MM.1S (cell line): ENCODE measurements around the gene PIGBOS1.

Source experiments
- DNase-seq: peaks from one replicate; pipeline ENCODE4 v3.0.0-alpha.2; 2015
- H2AFZ ChIP-seq: fragments of 300-600 bp; sonication (generic); 2 replicates; pipeline ENCODE4 v1.6.0; 2016; ENCODE audit warnings: antibody characterized with exemption, low read length
- H3F3A ChIP-seq: fragments of 300-600 bp; sonication (generic); 2 replicates; pipeline ENCODE4 v1.6.1; 2016; ENCODE audit warnings: mild to moderate bottlenecking, antibody characterized with exemption, low read length, moderate library complexity, mixed read lengths; ENCODE audit not compliant: insufficient read depth
- H3K27ac ChIP-seq: fragments of 300-600 bp; sonication (generic); 2 replicates; pipeline ENCODE4 v1.5.1; 2016; ENCODE audit warnings: mild to moderate bottlenecking, low read length
- H3K27me3 ChIP-seq: fragments of 300-600 bp; sonication (generic); replicated peaks from 2 replicates; pipeline ENCODE4 v1.6.0; 2016; ENCODE audit warnings: low read length; ENCODE audit not compliant: insufficient read depth
- H3K36me3 ChIP-seq: fragments of 300-600 bp; sonication (generic); replicated peaks from 2 replicates; pipeline ENCODE4 v1.6.1; 2016; ENCODE audit warnings: mild to moderate bottlenecking, low read length, mixed read lengths; ENCODE audit not compliant: insufficient read depth
- H3K4me1 ChIP-seq: fragments of 300-600 bp; sonication (generic); 2 replicates; pipeline ENCODE4 v1.6.1; 2016; ENCODE audit warnings: low read length, mixed read lengths
- H3K4me2 ChIP-seq: fragments of 300-600 bp; sonication (generic); 2 replicates; pipeline ENCODE4 v1.6.0; 2016; ENCODE audit warnings: low read depth, low read length
- H3K4me3 ChIP-seq: fragments of 300-600 bp; sonication (generic); 2 replicates; pipeline ENCODE4 v1.5.1; 2016; ENCODE audit warnings: low read length, mixed read lengths
- H3K79me2 ChIP-seq: fragments of 300-600 bp; sonication (generic); 2 replicates; pipeline ENCODE4 v1.6.1; 2016; ENCODE audit warnings: mixed run types, low read length, mixed read lengths
- H3K9ac ChIP-seq: fragments of 300-600 bp; sonication (generic); 2 replicates; pipeline ENCODE4 v1.6.1; 2016; ENCODE audit warnings: low read length, mixed read lengths
- H3K9me2 ChIP-seq: fragments of 300-600 bp; sonication (generic); replicated peaks from 2 replicates; pipeline ENCODE4 v1.6.1; 2016; ENCODE audit warnings: mild to moderate bottlenecking, low read length, mixed read lengths; ENCODE audit not compliant: insufficient read depth
- H3K9me3 ChIP-seq: fragments of 300-600 bp; sonication (generic); replicated peaks from 2 replicates; pipeline ENCODE4 v1.6.1; 2016; ENCODE audit warnings: mild to moderate bottlenecking, low read length, mixed read lengths; ENCODE audit not compliant: insufficient read depth
- H4K20me1 ChIP-seq: fragments of 300-600 bp; sonication (generic); 2 replicates; pipeline ENCODE4 v1.6.1; 2016; ENCODE audit warnings: mild to moderate bottlenecking, low read length, moderate library complexity, mixed read lengths; ENCODE audit not compliant: insufficient read depth
- EZH2 ChIP-seq: fragments of 300-600 bp; sonication (generic); optimal IDR thresholded peaks from 2 replicates; pipeline ENCODE3; 2017; ENCODE audit warnings: low read depth, mild to moderate bottlenecking, antibody characterized with exemption, low read length, mixed read lengths
- EZH2phosphoT487 ChIP-seq: fragments of 300-600 bp; sonication (generic); IDR thresholded peaks from 2 replicates; pipeline ENCODE4 v1.6.1; 2018; ENCODE audit warnings: antibody characterized with exemption, low read length
- TF ChIP-seq, protein P1 (sequence below): fragments of 300-600 bp; sonication (generic); IDR thresholded peaks from 2 replicates; pipeline ENCODE4 v1.5.1; 2016; ENCODE audit warnings: antibody characterized with exemption, low read length, mixed read lengths

The PIGBOS1 gene, protein sequence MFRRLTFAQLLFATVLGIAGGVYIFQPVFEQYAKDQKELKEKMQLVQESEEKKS

DNA sequence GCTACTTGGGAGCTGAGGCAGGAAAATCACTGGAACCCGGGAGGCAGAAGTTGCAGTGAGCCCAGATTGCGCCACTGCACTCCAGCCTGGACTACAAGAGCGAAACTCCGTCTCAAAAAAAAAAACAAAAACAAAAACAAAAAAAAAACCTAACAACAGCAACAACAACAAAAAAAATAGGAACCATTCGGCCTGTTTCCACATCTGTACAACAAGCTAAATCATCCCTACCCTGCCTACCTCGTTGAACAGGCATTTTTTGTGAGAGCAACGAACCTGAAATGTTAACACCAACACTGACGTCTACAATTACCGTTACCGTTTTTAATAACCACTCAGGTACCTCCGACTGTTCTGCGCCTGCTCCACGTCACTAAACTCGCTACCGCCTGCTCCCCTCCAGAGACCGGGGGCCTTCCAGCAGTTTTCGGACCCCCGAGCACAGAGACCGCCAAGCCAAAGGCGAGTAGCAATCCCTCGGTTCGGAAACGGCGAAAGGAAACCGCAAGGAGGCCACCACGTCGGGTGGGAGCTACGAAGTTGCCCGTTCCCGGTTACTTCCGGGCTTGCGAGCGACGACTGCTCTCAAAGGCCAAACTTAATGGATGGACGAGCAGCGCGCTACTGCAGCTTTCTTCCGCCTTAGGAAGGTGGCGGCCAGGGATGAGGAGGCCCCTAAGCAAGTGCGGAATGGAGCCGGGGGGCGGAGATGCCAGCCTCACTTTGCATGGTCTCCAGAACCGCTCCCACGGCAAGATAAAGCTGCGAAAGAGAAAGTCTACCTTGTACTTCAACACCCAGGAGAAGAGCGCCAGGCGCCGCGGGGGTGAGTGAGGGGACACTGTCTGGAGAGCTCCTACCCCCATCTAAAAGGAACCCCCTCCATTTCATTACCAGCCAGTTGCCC, at the start of gene PIGBOS1, which contains the start of gene PIGB:
TSS of gene PIGBOS1 (minus strand) at position 536 of the 907 bp plus-strand sequence. CDS start 1,331 bp downstream, outside the sequence.
TSS of gene PIGB (plus strand) at position 635 of the 907 bp plus-strand sequence. CDS start at position 664, 29 bp downstream.
- peak; percentile 90 for DNase-seq
- Histone ChIP-seq H3K27ac (peak within 1 kb of the TSS; percentile 78), H3K4me2 (peak within 1 kb of the TSS; percentile 80), H3K79me2 (peaks cover 43% of the 10 kb centered on the region), H4K20me1 (no peaks in the 10 kb centered on the region), H3K9ac (peak within 1 kb of the TSS; percentile 83), H2AFZ (peak within 1 kb of the TSS; percentile 55), H3K9me3 (no peaks in the 10 kb centered on the region), H3K36me3 (no peaks in the 10 kb centered on the region), H3F3A (peaks cover 16% of the 10 kb centered on the region; the same call in 1 of the 2 replicates), H3K4me1 (peaks cover 3% of the 10 kb centered on the region; the same call in 1 of the 2 replicates), H3K4me3 (peak within 1 kb of the TSS; percentile 74), H3K9me2 (no peaks in the 10 kb centered on the region), H3K27me3 (no peaks in the 10 kb centered on the region)
- TF ChIP-seq EZH2phosphoT487 (no peak), EZH2 (no peak)
- TF ChIP-seq, protein P1, sequence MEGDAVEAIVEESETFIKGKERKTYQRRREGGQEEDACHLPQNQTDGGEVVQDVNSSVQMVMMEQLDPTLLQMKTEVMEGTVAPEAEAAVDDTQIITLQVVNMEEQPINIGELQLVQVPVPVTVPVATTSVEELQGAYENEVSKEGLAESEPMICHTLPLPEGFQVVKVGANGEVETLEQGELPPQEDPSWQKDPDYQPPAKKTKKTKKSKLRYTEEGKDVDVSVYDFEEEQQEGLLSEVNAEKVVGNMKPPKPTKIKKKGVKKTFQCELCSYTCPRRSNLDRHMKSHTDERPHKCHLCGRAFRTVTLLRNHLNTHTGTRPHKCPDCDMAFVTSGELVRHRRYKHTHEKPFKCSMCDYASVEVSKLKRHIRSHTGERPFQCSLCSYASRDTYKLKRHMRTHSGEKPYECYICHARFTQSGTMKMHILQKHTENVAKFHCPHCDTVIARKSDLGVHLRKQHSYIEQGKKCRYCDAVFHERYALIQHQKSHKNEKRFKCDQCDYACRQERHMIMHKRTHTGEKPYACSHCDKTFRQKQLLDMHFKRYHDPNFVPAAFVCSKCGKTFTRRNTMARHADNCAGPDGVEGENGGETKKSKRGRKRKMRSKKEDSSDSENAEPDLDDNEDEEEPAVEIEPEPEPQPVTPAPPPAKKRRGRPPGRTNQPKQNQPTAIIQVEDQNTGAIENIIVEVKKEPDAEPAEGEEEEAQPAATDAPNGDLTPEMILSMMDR, result no peak

DNA sequence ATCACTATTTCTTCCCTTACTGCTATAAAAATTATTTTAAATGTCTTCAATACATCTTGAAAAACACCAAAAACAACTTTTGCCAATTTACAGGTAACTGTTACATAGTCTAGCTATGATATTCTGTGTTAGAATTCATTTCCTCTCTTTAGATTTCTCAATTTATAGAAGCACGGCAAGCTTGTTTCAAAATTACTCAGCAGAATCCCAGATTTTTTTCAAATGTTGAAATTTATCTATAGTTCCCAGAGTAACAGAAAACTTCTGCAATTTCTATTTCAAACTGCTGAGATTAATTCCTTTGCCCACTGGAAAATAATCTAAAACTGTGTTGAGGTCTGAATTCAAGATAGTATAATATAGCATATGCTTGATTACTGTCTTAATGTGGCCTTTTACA, 48.1 kb upstream of the PIGBOS1 start:
- Histone ChIP-seq H3F3A (no peaks in the 10 kb centered on the region), H3K4me1 (peaks cover 6% of the 10 kb centered on the region), H2AFZ (no peak overlapping the region), H3K9me2 (no peaks in the 10 kb centered on the region), H3K36me3 (no peaks in the 10 kb centered on the region; the same call in 1 of the 2 replicates), H3K9me3 (no peaks in the 10 kb centered on the region), H3K27ac (no peak overlapping the region), H4K20me1 (no peaks in the 10 kb centered on the region), H3K27me3 (no peaks in the 10 kb centered on the region), H3K4me3 (no peak overlapping the region), H3K9ac (no peak overlapping the region), H3K4me2 (no peak overlapping the region), H3K79me2 (no peaks in the 10 kb centered on the region)
- TF ChIP-seq, protein P1, result no peak
- TF ChIP-seq EZH2 (no peak), EZH2phosphoT487 (no peak)
- DNase-seq, result no peak

DNA sequence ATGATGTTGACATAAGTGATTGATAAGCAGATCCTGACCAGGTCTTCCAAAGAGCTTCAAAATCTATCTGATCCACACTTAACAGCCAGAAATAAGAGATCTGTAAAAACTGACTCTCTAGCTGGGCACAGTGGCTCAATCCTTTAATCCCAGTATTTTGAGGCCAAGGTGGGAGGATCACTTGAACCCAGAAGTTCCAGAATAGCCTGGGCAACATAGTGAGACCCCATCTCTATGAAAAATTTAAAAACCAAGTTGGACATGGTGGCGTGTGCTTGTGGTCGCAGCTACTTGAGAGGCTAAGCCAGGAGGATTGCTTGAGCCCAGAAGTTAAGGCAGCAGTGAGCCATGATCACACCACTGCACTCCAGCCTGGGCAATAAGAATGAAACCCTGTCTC, 43.7 kb upstream of the PIGBOS1 start:
- TF ChIP-seq EZH2 (no peak), EZH2phosphoT487 (no peak)
- TF ChIP-seq, protein P1, result no peak
- Histone ChIP-seq H4K20me1 (no peaks in the 10 kb centered on the region), H3K27ac (no peak overlapping the region), H3K4me1 (no peaks in the 10 kb centered on the region), H3K36me3 (no peaks in the 10 kb centered on the region), H3K9me3 (no peaks in the 10 kb centered on the region), H3K9me2 (no peaks in the 10 kb centered on the region), H3K4me3 (no peak overlapping the region), H3K4me2 (no peak overlapping the region), H2AFZ (no peak overlapping the region), H3K79me2 (no peaks in the 10 kb centered on the region), H3K27me3 (no peaks in the 10 kb centered on the region), H3F3A (no peaks in the 10 kb centered on the region), H3K9ac (no peak overlapping the region)
- DNase-seq, result no peak
